Measurements from ENCODE around the gene PYCARD. TPM values are rescaled to one million over a fixed set of nuclear protein-coding genes. Genes with fewer than 3 reads are reported as not detected.

The PYCARD gene
- total RNA-seq, 4 donors from 2014 or later = 33.3 to 128 (median 90.6) TPM

DNA sequence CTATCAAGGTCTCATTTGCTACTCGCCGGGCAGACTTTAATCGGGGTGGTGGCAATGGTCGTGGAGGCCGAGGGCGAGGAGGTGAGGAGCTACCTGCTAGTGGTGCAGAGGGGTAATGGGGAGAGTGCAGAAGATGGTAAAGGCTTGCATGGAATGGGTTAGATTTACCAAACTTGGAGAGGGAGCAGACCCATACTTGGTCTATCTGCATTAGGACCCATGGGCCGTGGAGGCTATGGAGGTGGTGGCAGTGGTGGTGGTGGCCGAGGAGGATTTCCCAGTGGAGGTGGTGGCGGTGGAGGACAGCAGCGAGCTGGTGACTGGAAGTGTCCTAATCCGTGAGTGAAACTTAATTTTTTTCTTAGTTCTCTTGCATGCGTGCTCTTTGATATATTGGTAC is 12.5 kb downstream of the PYCARD start:
- Histone ChIP-seq H3K4me1 (no peaks in the 10 kb centered on the region), H3K9me3 (no peaks in the 10 kb centered on the region), H3K27ac (no peak overlapping the region), H3K27me3 (no peaks in the 10 kb centered on the region), H3K4me3 (no peak overlapping the region), H3K36me3 (peaks cover 0 to 96% (median 47%) of the 10 kb centered on the region in 4 donors)
- TF ChIP-seq EP300 (IDR thresholded peaks at IDR 0.05; ENCODE audit: low read depth) = no peak
- TF ChIP-seq POLR2A (IDR thresholded peaks at IDR 0.05) = no peak
- TF ChIP-seq POLR2AphosphoS5 (IDR thresholded peaks at IDR 0.05) = no peak
- TF ChIP-seq, protein P1, sequence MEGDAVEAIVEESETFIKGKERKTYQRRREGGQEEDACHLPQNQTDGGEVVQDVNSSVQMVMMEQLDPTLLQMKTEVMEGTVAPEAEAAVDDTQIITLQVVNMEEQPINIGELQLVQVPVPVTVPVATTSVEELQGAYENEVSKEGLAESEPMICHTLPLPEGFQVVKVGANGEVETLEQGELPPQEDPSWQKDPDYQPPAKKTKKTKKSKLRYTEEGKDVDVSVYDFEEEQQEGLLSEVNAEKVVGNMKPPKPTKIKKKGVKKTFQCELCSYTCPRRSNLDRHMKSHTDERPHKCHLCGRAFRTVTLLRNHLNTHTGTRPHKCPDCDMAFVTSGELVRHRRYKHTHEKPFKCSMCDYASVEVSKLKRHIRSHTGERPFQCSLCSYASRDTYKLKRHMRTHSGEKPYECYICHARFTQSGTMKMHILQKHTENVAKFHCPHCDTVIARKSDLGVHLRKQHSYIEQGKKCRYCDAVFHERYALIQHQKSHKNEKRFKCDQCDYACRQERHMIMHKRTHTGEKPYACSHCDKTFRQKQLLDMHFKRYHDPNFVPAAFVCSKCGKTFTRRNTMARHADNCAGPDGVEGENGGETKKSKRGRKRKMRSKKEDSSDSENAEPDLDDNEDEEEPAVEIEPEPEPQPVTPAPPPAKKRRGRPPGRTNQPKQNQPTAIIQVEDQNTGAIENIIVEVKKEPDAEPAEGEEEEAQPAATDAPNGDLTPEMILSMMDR (IDR thresholded peaks at IDR 0.05) = no peak
- intact Hi-C loops (cut with DNase I; ENCODE audit: low total_unique reads) (no loop called here), in situ Hi-C loops (cut with MboI; ENCODE audit: low pct_ligation_motif_present in 1 of 4, low pct_unique_long_range_greater_than_20kb in 1 of 4, low sequenced_read_pairs in 3 of 4) (loop anchor here in 2 of 4 donors (10.0 to 25.0 kb wide), 2 partner anchors 247 to 255 kb away; partner anchors contain the start of genes ZNF843 (in 2 of the 2) and COX6A2 (in 1 of the 2))
- 85 to 94% methylated on average over 5 to 12 of the region's 12 CpGs for WGBS, 2 donors (ENCODE audit: low coverage in 1 of 2)
- DNase-seq = no peak

DNA sequence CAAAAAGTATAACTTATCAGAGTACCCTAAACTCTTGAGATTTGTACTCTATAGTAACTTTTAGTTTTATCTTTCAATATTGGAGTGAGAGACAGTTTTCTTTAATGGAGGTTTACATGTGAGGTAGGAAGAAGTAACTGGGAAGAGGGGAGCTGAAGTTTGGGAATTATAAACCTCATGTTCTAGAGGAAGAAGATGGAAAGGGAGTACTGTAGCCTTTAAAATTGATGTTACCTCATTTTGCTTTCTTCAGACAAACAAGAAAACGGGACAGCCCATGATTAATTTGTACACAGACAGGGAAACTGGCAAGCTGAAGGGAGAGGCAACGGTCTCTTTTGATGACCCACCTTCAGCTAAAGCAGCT is 13.2 kb downstream of the PYCARD start:
- Histone ChIP-seq H3K4me1 (no peaks in the 10 kb centered on the region), H3K9me3 (no peaks in the 10 kb centered on the region), H3K27me3 (no peaks in the 10 kb centered on the region), H3K4me3 (no peak overlapping the region), H3K27ac (no peak overlapping the region), H3K36me3 (peaks cover 0 to 96% (median 50%) of the 10 kb centered on the region in 4 donors)
- in situ Hi-C loops (cut with MboI; ENCODE audit: low pct_ligation_motif_present in 1 of 4, low pct_unique_long_range_greater_than_20kb in 1 of 4, low sequenced_read_pairs in 3 of 4) (loop anchor here in 1 of 4 donors (25.0 kb wide), 1 partner anchor 248 kb away; the partner anchor contains the start of genes COX6A2 and ZNF843), intact Hi-C loops (cut with DNase I; ENCODE audit: low total_unique reads) (loop anchor here (10.0 kb wide), 1 partner anchor 255 kb away; the partner anchor contains the start of gene ZNF843)
- DNase-seq = no peak
- TF ChIP-seq, protein P1 (IDR thresholded peaks at IDR 0.05) = no peak
- TF ChIP-seq POLR2AphosphoS5 (IDR thresholded peaks at IDR 0.05) (no peak), POLR2A (IDR thresholded peaks at IDR 0.05) (no peak), EP300 (IDR thresholded peaks at IDR 0.05; ENCODE audit: low read depth) (no peak)
- 60 to 93% methylated on average over 1 to 2 of the region's 2 CpGs for WGBS, 2 donors (ENCODE audit: low coverage in 1 of 2)

DNA sequence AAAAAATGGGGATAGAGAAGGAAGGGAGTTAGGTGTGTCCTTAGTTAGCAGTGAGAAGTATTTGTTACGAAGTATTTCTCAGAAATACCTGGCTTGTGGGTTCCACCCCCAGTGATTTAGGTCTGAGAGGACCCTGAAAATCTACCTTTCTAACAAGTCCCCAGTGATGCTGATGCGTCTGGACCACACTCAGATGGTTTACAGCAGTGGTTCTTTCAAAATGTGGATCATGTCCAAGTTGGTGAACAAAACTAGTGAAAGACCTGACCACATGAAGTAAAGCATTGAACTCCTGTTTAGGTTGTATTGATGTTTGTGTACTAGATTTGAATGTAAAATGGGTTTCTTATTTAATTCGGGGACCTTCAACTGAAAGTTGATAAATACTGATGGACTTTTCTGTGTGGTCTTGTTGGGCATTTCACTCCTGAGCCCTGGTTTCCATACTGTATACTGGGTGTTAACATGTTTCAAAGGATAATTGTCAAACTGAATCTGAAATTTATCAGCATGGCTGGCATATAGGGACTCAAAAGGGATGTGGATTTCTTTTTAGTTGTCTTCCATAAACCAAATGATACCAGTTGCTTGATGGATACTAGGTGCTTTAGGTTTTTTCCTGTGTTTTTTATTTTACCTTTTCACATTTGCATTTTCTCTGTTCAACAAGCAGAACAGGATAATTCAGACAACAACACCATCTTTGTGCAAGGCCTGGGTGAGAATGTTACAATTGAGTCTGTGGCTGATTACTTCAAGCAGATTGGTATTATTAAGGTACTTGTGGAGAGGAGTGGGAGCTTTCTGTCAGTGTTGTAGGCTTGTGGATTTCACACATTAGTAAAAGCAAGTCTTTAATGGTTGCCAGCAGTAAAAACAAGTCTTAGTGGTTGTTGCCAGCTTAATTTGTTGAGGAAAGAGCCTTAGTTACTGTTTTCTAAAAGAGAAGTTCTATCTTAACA is 13.8 kb downstream of the PYCARD start:
- Histone ChIP-seq H3K4me1 (peaks cover 0 to 5% (median 2%) of the 10 kb centered on the region in 4 donors), H3K9me3 (no peaks in the 10 kb centered on the region), H3K27ac (no peak overlapping the region), H3K4me3 (no peak overlapping the region), H3K36me3 (peaks cover 0 to 98% (median 48%) of the 10 kb centered on the region in 4 donors), H3K27me3 (no peaks in the 10 kb centered on the region)
- WGBS, 2 donors (ENCODE audit: low coverage in 1 of 2) = 73 to 88% methylated on average over 3 of the region's 3 CpGs
- TF ChIP-seq, protein P1 (IDR thresholded peaks at IDR 0.05) = no peak
- TF ChIP-seq EP300 (IDR thresholded peaks at IDR 0.05; ENCODE audit: low read depth) = no peak
- TF ChIP-seq POLR2AphosphoS5 (IDR thresholded peaks at IDR 0.05) = no peak
- TF ChIP-seq POLR2A (IDR thresholded peaks at IDR 0.05) = no peak
- intact Hi-C loops (cut with DNase I; ENCODE audit: low total_unique reads) (loop anchor here (10.0 kb wide), 1 partner anchor 256 kb away; the partner anchor contains the start of gene ZNF843), in situ Hi-C loops (cut with MboI; ENCODE audit: low pct_ligation_motif_present in 1 of 4, low pct_unique_long_range_greater_than_20kb in 1 of 4, low sequenced_read_pairs in 3 of 4) (loop anchor here in 1 of 4 donors (25.0 kb wide), 1 partner anchor 249 kb away; the partner anchor contains the start of genes COX6A2 and ZNF843)
- no peak for DNase-seq

DNA sequence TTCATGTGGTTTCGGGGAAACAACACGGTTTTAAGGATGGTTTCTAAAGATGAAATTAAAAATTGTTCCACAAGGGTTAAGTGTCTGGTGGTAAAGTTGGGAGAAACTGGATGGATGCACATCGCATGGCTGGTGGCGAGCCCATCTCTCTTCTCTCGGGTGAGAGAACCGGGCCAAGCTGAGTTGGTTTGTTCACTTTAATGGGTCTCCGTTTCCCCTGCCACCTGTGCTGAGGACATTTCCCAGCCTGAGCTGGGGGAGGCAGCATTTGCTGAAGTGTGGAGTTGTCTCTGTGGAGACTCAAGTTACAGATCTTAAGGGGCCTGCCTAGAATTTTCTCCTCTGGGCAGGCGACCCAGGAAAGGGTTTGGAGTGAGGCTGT is 14.8 kb downstream of the PYCARD start:
- WGBS, 2 donors (ENCODE audit: low coverage in 1 of 2) = 81 to 82% methylated on average over 6 to 8 of the region's 8 CpGs
- Histone ChIP-seq H3K9me3 (no peaks in the 10 kb centered on the region), H3K4me3 (no peak overlapping the region), H3K27me3 (no peaks in the 10 kb centered on the region), H3K27ac (no peak overlapping the region), H3K36me3 (peaks cover 0 to 97% (median 46%) of the 10 kb centered on the region in 4 donors), H3K4me1 (peaks cover 0 to 14% (median 6%) of the 10 kb centered on the region in 4 donors)
- in situ Hi-C loops (cut with MboI; ENCODE audit: low pct_ligation_motif_present in 1 of 4, low pct_unique_long_range_greater_than_20kb in 1 of 4, low sequenced_read_pairs in 3 of 4) (loop anchor here in 1 of 4 donors (25.0 kb wide), 1 partner anchor 250 kb away; the partner anchor contains the start of genes COX6A2 and ZNF843), intact Hi-C loops (cut with DNase I; ENCODE audit: low total_unique reads) (loop anchor here (10.0 kb wide), 1 partner anchor 257 kb away; the partner anchor contains the start of gene ZNF843)
- DNase-seq = no peak
- TF ChIP-seq, protein P1 (IDR thresholded peaks at IDR 0.05) = no peak
- no peak for TF ChIP-seq POLR2A (IDR thresholded peaks at IDR 0.05)
- no peak for TF ChIP-seq EP300 (IDR thresholded peaks at IDR 0.05; ENCODE audit: low read depth)
- no peak for TF ChIP-seq POLR2AphosphoS5 (IDR thresholded peaks at IDR 0.05)

All from transverse colon (tissue), 4 donors.